HG02571 (cell line): ENCODE results near the gene NRG2.

Source experiments
- ATAC-seq: cut with Tn5 transposase; IDR thresholded peaks from one replicate; pipeline ENCODE4 v1.9.1; 2021; ENCODE audit warnings: mild to moderate bottlenecking, moderate library complexity; ENCODE audit not compliant: unreplicated experiment

Gene NRG2

DNA sequence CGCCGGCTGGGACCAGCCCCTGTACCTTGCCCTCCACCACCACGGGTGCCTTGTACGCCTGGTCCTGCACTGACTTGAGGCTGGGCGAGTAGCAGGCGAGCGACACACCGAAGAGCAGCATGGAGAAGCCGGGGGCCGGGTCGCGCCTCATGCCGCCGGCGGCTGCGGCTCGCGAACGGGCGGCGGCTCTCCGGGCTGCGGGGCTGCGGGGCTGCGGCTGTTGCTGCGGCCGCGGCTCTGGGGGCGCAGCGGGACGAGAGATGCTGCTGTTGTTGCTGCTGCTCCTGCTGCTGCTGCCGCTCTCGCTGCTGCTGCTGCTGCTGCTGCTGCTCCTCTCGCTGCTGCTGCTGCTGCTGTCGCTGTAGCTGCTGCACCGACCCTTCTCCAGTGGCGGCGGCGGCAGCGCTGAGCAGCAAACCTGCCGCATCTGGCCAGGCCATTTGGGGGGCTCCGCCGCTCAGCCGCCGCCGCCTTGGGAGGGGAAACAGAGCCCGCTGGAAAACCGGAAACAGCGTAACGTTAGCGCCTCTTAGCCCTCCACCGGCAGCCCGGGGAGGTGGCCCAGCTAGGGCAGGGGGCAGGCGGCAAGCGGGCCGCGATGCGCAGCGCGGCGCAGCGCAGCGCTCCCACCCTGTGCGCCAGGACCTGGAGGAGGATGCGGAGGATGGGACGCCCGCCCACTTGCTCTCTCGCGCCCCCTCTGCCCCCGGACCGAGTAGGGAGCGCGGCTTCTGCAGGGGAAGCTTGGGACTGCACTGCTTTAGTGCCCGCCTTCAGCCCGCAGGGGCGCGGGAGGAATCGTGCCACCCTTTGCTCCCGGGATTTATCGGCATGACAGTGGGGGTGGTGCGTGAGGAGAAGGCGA lies at the start of gene NRG2:
Gene NRG2, minus strand, starts transcription at position 657 of the 865 bp plus-strand sequence.
- peak; percentile 46 for ATAC-seq

GRCh38 chr5:140090251-140090650 lies 47.2 kb upstream of the NRG2 start:
- no peak for ATAC-seq

GRCh38 chr5:140084541-140084940 lies 41.4 kb upstream of the NRG2 start:
- ATAC-seq = no peak

GRCh38 chr5:140083650-140084049 lies 40.6 kb upstream of the NRG2 start:
- no peak for ATAC-seq

DNA sequence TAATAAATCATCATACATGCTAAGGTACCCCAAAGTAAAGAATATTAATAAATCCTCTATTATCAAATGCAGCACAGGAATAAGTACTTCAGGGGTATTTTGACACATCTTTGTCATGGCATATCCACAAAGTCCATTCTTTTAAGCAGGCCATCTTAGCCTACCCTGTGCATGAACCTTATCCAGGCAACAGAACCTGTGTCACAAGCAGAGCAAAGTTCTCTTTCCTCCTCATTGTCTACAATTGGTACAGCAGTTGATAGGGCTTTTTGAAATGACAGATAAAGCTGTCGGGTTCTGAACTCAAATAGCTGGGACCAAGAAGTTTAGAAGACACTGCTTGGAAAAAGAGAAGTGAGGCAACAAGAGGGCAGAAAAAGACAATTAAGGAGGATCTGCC lies 40.0 kb upstream of the NRG2 start:
- ATAC-seq = no peak

- no peak for ATAC-seq
These were observed 33.7 kb upstream of the NRG2 start for GRCh38 chr5:140076788-140077187.

DNA sequence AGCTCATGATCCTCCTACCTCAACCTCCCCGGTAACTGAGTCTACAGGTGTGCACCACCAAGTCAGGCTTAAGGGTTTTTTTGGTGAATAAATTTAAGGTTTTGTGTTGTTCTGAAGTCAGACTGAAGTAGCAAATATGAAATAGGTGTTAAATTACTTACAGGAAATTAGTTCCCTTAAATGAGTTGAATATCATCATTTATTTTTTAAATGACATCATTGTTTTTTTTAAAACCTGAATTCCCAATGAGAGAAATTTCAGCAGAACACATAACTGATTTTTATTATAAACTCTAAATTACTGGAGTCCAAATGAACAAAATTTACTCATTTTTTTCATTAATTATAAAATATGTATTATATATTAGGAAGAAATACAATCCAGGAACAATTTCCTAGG lies 33.0 kb upstream of the NRG2 start:
- no peak for ATAC-seq

DNA sequence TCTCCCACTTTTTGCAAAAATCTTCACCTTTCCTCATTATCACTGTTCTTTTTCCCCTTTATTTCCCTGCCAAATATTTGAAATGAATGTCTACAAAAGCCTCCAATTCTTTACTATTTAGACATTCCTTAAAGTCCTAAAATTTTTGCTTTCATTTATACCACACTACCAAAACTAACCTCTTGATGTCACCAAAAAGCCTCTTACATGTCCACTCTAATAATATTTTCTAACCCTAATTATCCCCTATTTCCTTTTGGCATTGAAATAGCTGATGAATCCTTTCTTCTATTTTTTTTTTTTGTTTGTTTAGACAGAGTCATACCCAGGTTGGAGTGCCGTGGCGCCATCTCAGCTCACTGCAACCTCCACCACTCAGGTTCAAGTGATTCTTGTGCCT lies 32.3 kb upstream of the NRG2 start:
- no peak for ATAC-seq

GRCh38 chr5:140073296-140073695 lies 30.2 kb upstream of the NRG2 start:
- no peak for ATAC-seq

DNA sequence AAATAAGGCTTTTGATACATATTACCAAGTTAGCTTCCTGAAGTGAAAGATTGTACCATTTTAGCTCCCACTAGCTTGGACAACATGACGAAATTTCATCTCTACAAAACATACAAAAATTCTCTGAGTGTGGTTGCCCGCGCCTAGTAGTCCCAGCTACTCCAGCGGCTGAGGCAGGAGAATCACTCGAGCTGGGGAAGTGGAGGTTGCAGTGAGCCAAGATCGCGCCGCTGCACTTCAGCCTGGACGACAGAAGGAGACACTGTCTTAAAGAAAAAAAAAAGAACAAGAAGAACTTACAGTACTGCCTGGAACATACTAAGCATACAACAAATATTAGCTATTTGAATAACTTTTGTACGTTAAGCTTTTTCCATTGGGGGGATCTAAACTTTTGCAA lies 29.7 kb upstream of the NRG2 start:
- ATAC-seq = no peak

GRCh38 chr5:140060816-140061215 lies 17.7 kb upstream of the NRG2 start:
- no peak for ATAC-seq

DNA sequence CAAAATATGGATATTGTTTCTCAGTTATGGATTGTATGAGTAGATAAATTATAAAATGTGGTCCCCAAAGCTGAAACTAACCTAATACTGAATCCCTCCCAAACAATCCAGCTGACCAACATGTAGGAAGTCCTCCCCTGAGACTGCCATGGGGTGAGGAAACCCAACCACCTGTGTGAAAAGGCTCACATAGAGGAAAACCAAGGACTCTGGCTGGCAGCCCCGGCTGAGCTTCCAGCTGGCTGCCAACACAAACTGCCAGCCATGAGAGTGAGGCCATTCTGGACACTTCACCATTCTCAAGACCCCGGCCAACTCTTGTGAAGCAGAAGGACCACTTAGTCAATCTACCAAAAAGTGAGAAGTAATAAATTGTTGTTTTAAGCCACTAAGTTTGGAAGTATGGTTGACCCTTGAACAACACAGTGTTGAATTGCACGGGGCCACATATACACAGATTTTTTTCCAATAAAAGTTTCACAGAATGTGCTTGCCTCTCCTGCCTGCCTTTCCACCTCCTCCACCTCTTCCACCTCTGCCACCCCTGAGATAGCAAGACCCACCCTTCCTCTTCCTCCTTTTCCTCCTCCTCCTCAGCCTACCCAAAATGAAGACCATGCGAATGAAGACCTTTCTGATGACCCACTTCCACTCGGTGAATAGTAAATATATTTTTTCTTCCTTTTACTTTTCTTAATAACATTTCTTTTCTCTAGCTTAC lies 15.3 kb upstream of the NRG2 start:
- ATAC-seq = no peak

- ATAC-seq = no peak
These were observed 13.8 kb upstream of the NRG2 start for GRCh38 chr5:140056880-140057279.

GRCh38 chr5:140055152-140055551 lies 12.1 kb upstream of the NRG2 start:
- ATAC-seq = no peak

- ATAC-seq = no peak
These were observed 11.1 kb upstream of the NRG2 start for GRCh38 chr5:140054086-140054689.

DNA sequence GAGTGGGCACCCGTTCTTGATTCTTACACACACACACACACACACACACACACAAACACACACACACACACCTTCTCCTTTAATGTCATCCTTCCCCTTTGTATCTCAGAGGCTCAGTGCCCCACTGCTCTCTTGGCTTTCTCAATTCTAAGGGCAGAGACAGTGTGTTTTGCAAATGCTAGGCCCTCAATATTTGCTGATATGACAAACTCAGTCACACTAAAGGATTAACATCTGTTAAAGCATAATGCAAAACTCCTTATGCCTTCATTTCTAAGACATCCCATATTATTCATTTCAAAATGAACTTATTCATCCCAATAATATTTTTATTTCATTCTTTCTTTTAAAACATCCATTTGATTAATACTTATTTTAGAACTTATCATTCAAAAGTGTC lies 8.9 kb upstream of the NRG2 start:
- no peak for ATAC-seq

GRCh38 chr5:140049713-140050112 lies 6.6 kb upstream of the NRG2 start:
- no peak for ATAC-seq

GRCh38 chr5:140049205-140049604 lies 6.1 kb upstream of the NRG2 start:
- no peak for ATAC-seq

- no peak for ATAC-seq
These were observed 942 bp upstream of the NRG2 start for GRCh38 chr5:140044041-140044440.

DNA sequence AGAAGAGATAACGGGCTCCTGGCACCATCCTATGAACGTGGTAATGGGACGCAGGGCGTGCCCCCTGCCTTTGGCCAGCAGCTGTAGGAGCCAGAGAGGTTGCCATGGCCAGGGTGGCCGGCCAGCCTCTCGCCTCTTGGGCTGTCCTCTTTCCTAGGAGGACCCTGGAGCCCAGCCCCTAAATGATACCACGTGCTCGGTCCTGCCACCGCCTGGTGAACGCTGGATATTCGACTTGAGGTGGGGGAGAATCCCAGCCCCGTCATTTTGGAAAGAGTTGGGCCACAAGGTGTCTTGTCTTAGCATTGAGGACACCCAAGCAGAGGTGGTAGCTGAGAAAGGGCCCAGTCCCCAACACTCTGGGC lies 391 bp upstream of the NRG2 start:
- ATAC-seq = peak; percentile 11

DNA sequence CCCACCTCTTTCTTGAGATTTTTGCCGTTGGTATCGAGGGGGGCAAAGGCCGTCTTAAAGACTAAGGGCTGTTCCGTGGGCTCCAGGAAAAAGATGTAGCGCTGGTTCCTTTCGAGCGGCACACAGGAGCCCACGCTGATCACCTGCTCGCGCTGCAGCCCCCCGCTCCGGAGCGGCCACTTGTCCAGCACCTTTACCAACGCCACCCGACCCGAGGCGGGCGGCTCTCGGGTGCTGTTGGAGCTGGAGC lies 781 bp downstream of the NRG2 start:
- ATAC-seq = no peak
